G401 (cell line): Measurements from ENCODE around the gene SUPT20H. TPM values are rescaled to one million over a fixed set of nuclear protein-coding genes. Genes with fewer than 3 reads are reported as not detected.
"Not testable (repeated sequence)": the region's sequence is repeated elsewhere in the genome, so short reads cannot be mapped to it uniquely, and the experiment has no call there.

Experiments used
- DNase-seq: peaks from one replicate; pipeline ENCODE4 v3.0.0-alpha.2; 2015; ENCODE audit warnings: low spot score
- in situ Hi-C: cut with HindIII; loops from 2 replicates; pipeline ENCODE4 v1.10.0; 2016; ENCODE audit warnings: low sequenced_read_pairs, mixed read lengths
- total RNA-seq: library from RNA; depleted of rRNA; stranded (reverse); fragments of >200 nt; shearing (Covaris generic); gene quantifications from 2 replicates; pipeline ENCODE4 v1.2.3, GENCODE V29; 2014

The SUPT20H gene
- total RNA-seq, 1 experiment from 2014 or later: 72.7 TPM

- in situ Hi-C loops: no loop called here
- DNase-seq: no peak
Observed at GRCh38 chr13:37072024-37072423, 12.5 kb upstream of the SUPT20H start.

GRCh38 chr13:37070956-37071355 lies 11.5 kb upstream of the SUPT20H start:
- in situ Hi-C loops: no loop called here
- DNase-seq: no peak

GRCh38 chr13:37070145-37070695 lies 10.7 kb upstream of the SUPT20H start:
- no peak for DNase-seq
- in situ Hi-C loops: no loop called here

GRCh38 chr13:37069597-37070103 lies 10.2 kb upstream of the SUPT20H start:
- no peak for DNase-seq
- in situ Hi-C loops: no loop called here

GRCh38 chr13:37068962-37069361 lies 9.5 kb upstream of the SUPT20H start:
- in situ Hi-C loops: no loop called here
- no peak for DNase-seq

- no peak for DNase-seq
- in situ Hi-C loops: no loop called here
Observed at GRCh38 chr13:37067874-37068273, 8.4 kb upstream of the SUPT20H start.

GRCh38 chr13:37065890-37066526 lies 6.5 kb upstream of the SUPT20H start:
- in situ Hi-C loops: no loop called here
- DNase-seq: no peak

- in situ Hi-C loops: no loop called here
- no peak for DNase-seq
Observed at GRCh38 chr13:37059848-37060192, 332 bp upstream of the SUPT20H start.

- in situ Hi-C loops, DNase-seq: not testable (repeated sequence)
Observed at GRCh38 chr13:37056228-37056627, 3.3 kb downstream of the SUPT20H start.

GRCh38 chr13:37053111-37053510 lies 6.4 kb downstream of the SUPT20H start:
- DNase-seq, in situ Hi-C loops: not testable (repeated sequence)

GRCh38 chr13:37049810-37050209 lies 9.7 kb downstream of the SUPT20H start:
- in situ Hi-C loops: no loop called here
- no peak for DNase-seq

GRCh38 chr13:37047846-37048245 lies 11.6 kb downstream of the SUPT20H start:
- DNase-seq: no peak
- in situ Hi-C loops: no loop called here

GRCh38 chr13:37047032-37047431 lies 12.5 kb downstream of the SUPT20H start:
- in situ Hi-C loops: no loop called here
- DNase-seq: no peak

GRCh38 chr13:37046062-37046461 lies 13.4 kb downstream of the SUPT20H start:
- no peak for DNase-seq
- in situ Hi-C loops: no loop called here

- no peak for DNase-seq
- in situ Hi-C loops: no loop called here
Observed at GRCh38 chr13:37040789-37041188, 18.7 kb downstream of the SUPT20H start.

GRCh38 chr13:37039896-37040295 lies 19.6 kb downstream of the SUPT20H start:
- in situ Hi-C loops: no loop called here
- no peak for DNase-seq

GRCh38 chr13:37037241-37037640 lies 22.2 kb downstream of the SUPT20H start:
- in situ Hi-C loops: no loop called here

GRCh38 chr13:37029617-37030016 lies 29.9 kb downstream of the SUPT20H start:
- in situ Hi-C loops: no loop called here
- DNase-seq: no peak

More at GRCh38 chr13:37037241-37037640, 22.2 kb downstream of the SUPT20H start:
- no peak for DNase-seq

GRCh38 chr13:37027639-37028038 lies 31.8 kb downstream of the SUPT20H start:
- DNase-seq: no peak
- in situ Hi-C loops: no loop called here

GRCh38 chr13:37026771-37027170 lies 32.7 kb downstream of the SUPT20H start:
- DNase-seq: no peak
- in situ Hi-C loops: no loop called here

- no peak for DNase-seq
- in situ Hi-C loops: no loop called here
Observed at GRCh38 chr13:37023871-37024270, 35.6 kb downstream of the SUPT20H start.
